Neural progenitor cell (in vitro differentiated cells): ENCODE results near the gene FANCL.

Source experiments
- EZH2 ChIP-seq: fragments of 200-600 bp; sonication (generic); IDR thresholded peaks from 2 replicates; pipeline ENCODE4 v1.6.1; 2017; ENCODE audit warnings: antibody characterized with exemption, mild to moderate bottlenecking, moderate library complexity
- EZH2phosphoT487 ChIP-seq: fragments of 200-600 bp; sonication (generic); IDR thresholded peaks from 2 replicates; pipeline ENCODE4 v1.6.1; 2017; ENCODE audit warnings: antibody characterized with exemption
- TF ChIP-seq, protein P1 (sequence below): fragments of 200-600 bp; sonication (generic); IDR thresholded peaks from 2 replicates; pipeline ENCODE4 v1.5.1; 2017; ENCODE audit warnings: antibody characterized with exemption, mild to moderate bottlenecking

DNA sequence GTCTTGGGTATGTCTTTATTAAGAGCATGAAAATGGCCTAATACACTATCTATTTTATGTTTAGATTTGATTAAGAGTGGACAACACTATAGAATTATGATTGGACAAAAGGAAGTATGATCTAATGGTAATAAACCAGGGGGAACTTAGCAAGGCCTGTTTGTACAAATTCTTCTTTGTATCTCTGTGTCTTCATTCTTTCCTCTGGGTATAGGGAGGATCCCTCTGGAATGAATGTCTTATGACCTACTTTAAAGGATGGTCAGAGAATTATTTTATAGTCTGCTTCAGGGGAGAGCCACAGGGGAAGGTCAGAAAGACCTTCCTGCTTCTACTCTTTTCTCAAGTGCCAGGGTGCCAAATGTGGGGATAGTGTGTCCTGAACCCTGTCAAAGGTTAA is 42.8 kb upstream of the FANCL start:
- TF ChIP-seq, protein P1, sequence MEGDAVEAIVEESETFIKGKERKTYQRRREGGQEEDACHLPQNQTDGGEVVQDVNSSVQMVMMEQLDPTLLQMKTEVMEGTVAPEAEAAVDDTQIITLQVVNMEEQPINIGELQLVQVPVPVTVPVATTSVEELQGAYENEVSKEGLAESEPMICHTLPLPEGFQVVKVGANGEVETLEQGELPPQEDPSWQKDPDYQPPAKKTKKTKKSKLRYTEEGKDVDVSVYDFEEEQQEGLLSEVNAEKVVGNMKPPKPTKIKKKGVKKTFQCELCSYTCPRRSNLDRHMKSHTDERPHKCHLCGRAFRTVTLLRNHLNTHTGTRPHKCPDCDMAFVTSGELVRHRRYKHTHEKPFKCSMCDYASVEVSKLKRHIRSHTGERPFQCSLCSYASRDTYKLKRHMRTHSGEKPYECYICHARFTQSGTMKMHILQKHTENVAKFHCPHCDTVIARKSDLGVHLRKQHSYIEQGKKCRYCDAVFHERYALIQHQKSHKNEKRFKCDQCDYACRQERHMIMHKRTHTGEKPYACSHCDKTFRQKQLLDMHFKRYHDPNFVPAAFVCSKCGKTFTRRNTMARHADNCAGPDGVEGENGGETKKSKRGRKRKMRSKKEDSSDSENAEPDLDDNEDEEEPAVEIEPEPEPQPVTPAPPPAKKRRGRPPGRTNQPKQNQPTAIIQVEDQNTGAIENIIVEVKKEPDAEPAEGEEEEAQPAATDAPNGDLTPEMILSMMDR, result no peak
- TF ChIP-seq EZH2 (no peak), EZH2phosphoT487 (no peak)
